GM18951 (cell line): ENCODE measurements around the gene RTL1.

ENCODE experiments used
- POLR2A ChIP-seq: IDR thresholded peaks from 4 replicates; pipeline ENCODE4 v1.6.1; 2011; ENCODE audit warnings: mild to moderate bottlenecking; ENCODE audit not compliant: insufficient read length, insufficient read depth; ENCODE audit errors: extremely low read depth
- in situ Hi-C: fragments of 300-500 bp; cut with MboI; formaldehyde crosslinking; loops from one replicate; pipeline ENCODE4 v1.12.0; 2022; ENCODE audit warnings: low sequenced_read_pairs, mixed read lengths, inconsistent platforms; ENCODE audit not compliant: unreplicated experiment

RTL1 gene

DNA sequence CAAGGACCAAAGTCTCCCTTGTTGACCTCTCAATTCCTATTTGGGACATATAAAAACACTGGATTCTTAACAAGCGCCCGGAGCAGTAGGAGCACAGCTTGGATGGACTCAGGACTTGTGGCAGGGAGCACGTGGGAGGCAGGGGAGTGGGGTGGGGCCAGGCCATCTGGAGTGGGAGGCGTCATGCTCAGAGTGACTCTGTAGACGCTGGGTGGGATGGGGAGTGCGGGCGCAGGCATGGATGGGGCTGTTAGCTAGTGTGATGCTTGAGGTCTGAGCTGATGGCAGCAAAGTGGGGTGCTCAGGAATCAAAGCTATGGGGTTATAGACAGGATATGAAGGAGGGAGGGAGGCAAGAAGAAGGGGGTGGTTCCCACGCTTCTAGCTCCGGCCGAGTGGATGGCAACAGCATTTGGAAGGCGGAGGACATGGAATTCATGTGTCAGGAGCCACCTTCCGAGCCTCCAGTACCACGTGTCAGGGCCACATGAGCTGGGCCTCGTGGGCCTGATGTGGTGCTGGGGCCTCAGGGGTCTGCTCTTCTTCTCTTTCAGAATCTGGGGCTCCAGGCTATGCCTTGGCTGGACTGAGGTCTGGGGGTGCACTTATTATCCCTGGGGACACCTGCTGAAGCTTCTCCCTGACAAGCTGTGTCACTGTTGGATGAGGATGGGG, 51.4 kb downstream of the RTL1 start:
- in situ Hi-C loops = no loop called here

GRCh38 chr14:100851586-100851916, 52.0 kb downstream of the RTL1 start:
- TF ChIP-seq POLR2A = no peak
- in situ Hi-C loops = no loop called here

More for the DNA sequence above, 51.4 kb downstream of the RTL1 start:
- no peak for TF ChIP-seq POLR2A

GRCh38 chr14:100850841-100851585, 52.5 kb downstream of the RTL1 start:
- TF ChIP-seq POLR2A = no peak
- in situ Hi-C loops = no loop called here

DNA sequence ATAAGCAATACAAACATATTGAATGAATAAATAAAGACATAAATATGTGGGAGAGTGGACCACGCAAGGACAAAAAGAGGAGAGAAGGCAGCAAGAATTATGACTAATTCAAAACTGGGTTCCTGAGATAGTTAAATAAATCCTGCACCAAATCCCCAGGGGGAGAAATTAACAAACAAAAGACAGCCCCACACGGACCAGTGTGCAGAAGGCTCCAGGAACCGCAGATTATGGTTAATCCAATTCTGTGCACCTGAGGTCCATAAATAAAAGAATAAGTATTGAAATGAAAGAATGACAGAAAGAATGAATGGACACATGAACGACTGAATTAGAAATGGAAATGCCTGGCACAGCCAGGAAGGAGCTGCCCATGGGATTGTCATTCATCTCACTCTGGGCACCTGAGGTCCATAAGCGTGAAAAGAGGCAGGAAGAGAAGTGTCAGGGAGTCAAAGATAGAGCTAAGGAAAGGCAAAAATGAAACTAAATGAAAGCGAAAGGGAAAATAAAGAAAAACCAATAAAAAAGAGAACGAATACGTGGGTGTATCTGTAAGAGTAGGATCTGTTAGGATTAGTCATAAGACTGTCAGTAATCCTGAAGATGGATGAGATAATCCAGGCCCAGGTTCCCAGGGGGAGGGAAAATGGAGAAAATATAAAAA, 54.3 kb downstream of the RTL1 start:
- no peak for TF ChIP-seq POLR2A
- in situ Hi-C loops = no loop called here

- TF ChIP-seq POLR2A = no peak
- in situ Hi-C loops = no loop called here
Observed at GRCh38 chr14:100846309-100846859, 57.1 kb downstream of the RTL1 start.

DNA sequence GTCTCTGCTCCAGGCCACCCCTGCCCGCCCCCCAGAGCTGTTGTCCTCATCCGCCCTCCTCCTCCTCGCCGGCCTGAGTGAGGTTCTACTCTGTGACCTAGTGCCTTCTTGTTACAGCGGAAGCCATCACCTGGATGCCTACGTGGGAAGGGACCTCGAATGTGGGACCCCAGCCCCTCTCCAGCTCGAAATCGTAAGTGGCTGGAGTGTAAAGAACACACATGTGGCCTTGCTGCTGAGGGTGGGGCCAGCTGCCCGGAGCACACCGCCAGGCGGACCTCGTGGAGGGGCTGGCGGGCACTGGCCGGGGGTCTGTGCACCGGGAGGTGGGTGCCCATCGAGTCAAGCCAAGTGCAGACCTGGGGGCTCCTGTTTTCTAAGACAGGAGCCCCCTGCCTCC, 58.2 kb downstream of the RTL1 start:
- in situ Hi-C loops = no loop called here
- no peak for TF ChIP-seq POLR2A

GRCh38 chr14:100844846-100845245, 58.7 kb downstream of the RTL1 start:
- in situ Hi-C loops = no loop called here
- no peak for TF ChIP-seq POLR2A

DNA sequence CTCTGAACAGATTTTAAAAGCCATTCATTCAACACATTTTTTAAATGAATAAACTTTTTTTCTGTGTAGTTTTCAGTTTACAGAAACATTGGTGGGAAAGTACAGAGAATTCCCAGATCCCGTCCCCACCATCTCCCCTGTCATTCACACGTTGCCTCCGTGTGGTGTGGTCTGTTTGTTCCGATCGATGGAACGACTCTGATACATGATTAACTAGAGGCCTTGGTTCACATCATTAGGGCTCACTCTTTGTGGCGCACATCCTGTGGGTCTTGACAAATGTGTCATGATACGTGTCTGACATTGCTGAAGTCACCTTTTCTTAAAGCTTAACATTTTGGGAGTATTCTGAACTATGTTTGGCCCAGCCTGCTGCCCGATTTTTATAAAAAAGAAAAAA, 59.1 kb downstream of the RTL1 start:
- in situ Hi-C loops = no loop called here
- no peak for TF ChIP-seq POLR2A

- no peak for TF ChIP-seq POLR2A
- in situ Hi-C loops = no loop called here
Observed at GRCh38 chr14:100844082-100844408, 59.5 kb downstream of the RTL1 start.

DNA sequence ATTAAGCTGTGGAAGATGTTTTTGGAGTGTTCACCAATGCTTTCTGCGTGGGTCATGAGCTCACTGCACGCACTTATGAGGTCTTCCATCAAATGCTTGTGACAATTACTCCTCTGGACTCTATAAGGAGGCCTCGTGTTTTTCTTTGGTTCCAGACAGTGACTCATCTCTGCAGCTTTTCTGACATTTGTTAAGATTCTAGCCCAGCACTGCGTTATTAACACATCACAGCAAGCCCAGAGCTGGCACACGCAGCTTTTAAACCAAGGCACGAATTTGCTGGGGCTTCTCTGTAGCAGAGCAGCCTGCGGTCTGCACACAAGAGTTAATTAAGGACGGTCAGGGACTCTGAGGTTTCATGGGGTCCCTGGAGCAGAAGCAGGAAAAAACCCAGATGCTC, 60.7 kb downstream of the RTL1 start:
- no peak for TF ChIP-seq POLR2A
- in situ Hi-C loops = no loop called here

GRCh38 chr14:100841761-100842403, 61.6 kb downstream of the RTL1 start:
- TF ChIP-seq POLR2A = no peak
- in situ Hi-C loops = no loop called here

- in situ Hi-C loops = no loop called here
- no peak for TF ChIP-seq POLR2A
Observed at GRCh38 chr14:100841066-100841760, 62.3 kb downstream of the RTL1 start.
